HEK293 (cell line): ENCODE measurements around the gene P2RY2.

Experiments used
- CTCF ChIA-PET: fragments of 350-600 bp; formaldehyde crosslinking; extraction: SDS; loops from one replicate; lab custom pipeline; 2021; ENCODE audit warnings: antibody characterized with exemption; lab: Yijun Ruan, JAX
- POLR2A ChIA-PET: fragments of 300-600 bp; formaldehyde crosslinking; extraction: SDS; loops from one replicate; lab custom pipeline; 2020; ENCODE audit warnings: antibody characterized with exemption, inconsistent platforms; lab: Yijun Ruan, JAX
- H3K27ac ChIP-seq: fragments of 200-500 bp; sonication (Bioruptor generic); 2 replicates; pipeline ENCODE4 v1.5.1; 2014; ENCODE audit warnings: low read depth, low read length, control low read depth, inconsistent platforms; ENCODE audit errors: extremely low read depth
- H3K36me3 ChIP-seq, 2 experiments: fragments of 200-500 bp in 1 of 2; sonication (Bioruptor generic) in 1 of 2; 1 replicate in 1 of 2; 2 replicates in 1 of 2; pipeline ENCODE4 v1.5.1; 2014 to 2017; ENCODE audit warnings: inconsistent platforms in 2 of 2, low read length in 2 of 2; ENCODE audit not compliant: control insufficient read depth in 2 of 2, insufficient read depth in 1 of 2
- H3K4me1 ChIP-seq: fragments of 200-500 bp; sonication (Bioruptor generic); 2 replicates; pipeline ENCODE4 v1.5.1; 2014; ENCODE audit warnings: mild to moderate bottlenecking, low read length, inconsistent platforms; ENCODE audit not compliant: control insufficient read depth, insufficient read depth
- H3K4me3 ChIP-seq: 2 replicates; pipeline ENCODE4 v1.5.1; 2011; ENCODE audit warnings: low read depth, mild to moderate bottlenecking, control low read depth, low read length, moderate library complexity
- H3K9me3 ChIP-seq: fragments of 200-500 bp; sonication (Bioruptor generic); 2 replicates; pipeline ENCODE4 v1.5.1; 2014; ENCODE audit warnings: low read depth, low read length, inconsistent platforms; ENCODE audit not compliant: control insufficient read depth, insufficient read depth
- KLF10 ChIP-seq: fragments of 450-650 bp; IDR thresholded peaks from 2 replicates; pipeline ENCODE4 v1.5.1; 2018; ENCODE audit warnings: missing biosample characterization, mild to moderate bottlenecking, missing genetic modification characterization
- ZNF114 ChIP-seq: fragments of 450-650 bp; formaldehyde crosslinking; IDR thresholded peaks from 2 replicates; pipeline ENCODE4 v1.5.0; 2017; ENCODE audit warnings: missing biosample characterization, missing genetic modification characterization
- ZNF146 ChIP-seq: fragments of 450-650 bp; formaldehyde crosslinking; IDR thresholded peaks from 2 replicates; pipeline ENCODE4 v1.5.1; 2016; ENCODE audit warnings: missing biosample characterization, missing genetic modification characterization
- ZNF169 ChIP-seq: fragments of 450-650 bp; formaldehyde crosslinking; IDR thresholded peaks from 2 replicates; pipeline ENCODE4 v1.5.1; 2016; ENCODE audit warnings: missing biosample characterization, missing genetic modification characterization
- ZNF19 ChIP-seq: fragments of 450-650 bp; formaldehyde crosslinking; IDR thresholded peaks from 2 replicates; pipeline ENCODE4; 2016; ENCODE audit warnings: missing biosample characterization, missing genetic modification characterization, low read depth
- ZNF211 ChIP-seq: fragments of 450-650 bp; formaldehyde crosslinking; IDR thresholded peaks from 2 replicates; pipeline ENCODE4 v1.5.1; 2016; ENCODE audit warnings: low read depth, missing biosample characterization, missing genetic modification characterization
- ZNF423 ChIP-seq: fragments of 450-650 bp; formaldehyde crosslinking; IDR thresholded peaks from 2 replicates; pipeline ENCODE4 v1.5.1; 2016; ENCODE audit warnings: missing biosample characterization, missing genetic modification characterization
- ZNF701 ChIP-seq: fragments of 450-650 bp; formaldehyde crosslinking; IDR thresholded peaks from 2 replicates; pipeline ENCODE4 v1.5.1; 2016; ENCODE audit warnings: missing biosample characterization, missing genetic modification characterization
- TF ChIP-seq, protein P1 (sequence below): fragments of 450-650 bp; IDR thresholded peaks from 2 replicates; pipeline ENCODE4 v1.5.1; 2018; ENCODE audit warnings: missing biosample characterization, missing genetic modification characterization
- TF ChIP-seq, protein P2 (sequence below): fragments of 450-650 bp; formaldehyde crosslinking; IDR thresholded peaks from 2 replicates; pipeline ENCODE4 v1.5.1; 2016; ENCODE audit warnings: missing biosample characterization, missing genetic modification characterization
- TF ChIP-seq, protein P3 (sequence below): fragments of 450-650 bp; formaldehyde crosslinking; IDR thresholded peaks from 2 replicates; pipeline ENCODE4; 2016; ENCODE audit warnings: missing biosample characterization, missing genetic modification characterization
- TF ChIP-seq, protein P4 (sequence below): fragments of 450-650 bp; formaldehyde crosslinking; IDR thresholded peaks from 2 replicates; pipeline ENCODE4 v1.5.1; 2016; ENCODE audit warnings: missing biosample characterization, missing genetic modification characterization
- TF ChIP-seq, protein P5 (sequence below): fragments of 450-650 bp; formaldehyde crosslinking; IDR thresholded peaks from 2 replicates; pipeline ENCODE4 v1.5.1; 2016; ENCODE audit warnings: missing biosample characterization, missing genetic modification characterization
- TF ChIP-seq, protein P6 (sequence below): fragments of 450-650 bp; formaldehyde crosslinking; conservative IDR thresholded peaks from 2 replicates; pipeline ENCODE4 v1.5.1; 2016; ENCODE audit warnings: low read depth, missing biosample characterization, missing genetic modification characterization
- TF ChIP-seq, protein P7 (sequence below): fragments of 450-650 bp; formaldehyde crosslinking; IDR thresholded peaks from 2 replicates; pipeline ENCODE4 v1.5.1; 2016; ENCODE audit warnings: missing biosample characterization, missing genetic modification characterization

Gene P2RY2

DNA sequence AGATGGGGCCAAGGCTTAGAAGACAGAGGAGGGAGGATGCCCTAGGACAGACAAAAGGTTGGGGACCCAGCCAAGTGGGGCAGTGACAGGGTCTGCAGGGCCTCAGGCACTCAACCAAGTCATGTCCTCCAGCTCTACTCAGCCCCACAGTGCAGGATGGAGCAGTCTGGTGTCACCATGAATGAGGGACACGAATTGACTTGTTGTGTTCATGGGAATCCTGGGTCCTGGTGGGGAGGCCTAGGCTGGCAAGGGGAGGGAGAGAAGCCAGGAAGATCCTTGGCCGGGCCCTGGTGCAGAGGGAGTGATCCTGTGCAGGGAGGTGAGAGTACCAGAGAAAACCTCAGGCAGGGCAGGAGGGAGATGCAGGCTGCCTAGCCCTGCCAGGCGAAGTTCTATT is 66.0 kb downstream of the P2RY2 start:
- Histone ChIP-seq H3K27ac (no peak overlapping the region), H3K4me3 (no peak overlapping the region), H3K9me3 (no peaks in the 10 kb centered on the region), H3K36me3 (no peaks in the 10 kb centered on the region), H3K4me1 (no peaks in the 10 kb centered on the region)
- POLR2A ChIA-PET, result no interaction called here
- no peak for TF ChIP-seq ZNF19
- TF ChIP-seq, protein P1, sequence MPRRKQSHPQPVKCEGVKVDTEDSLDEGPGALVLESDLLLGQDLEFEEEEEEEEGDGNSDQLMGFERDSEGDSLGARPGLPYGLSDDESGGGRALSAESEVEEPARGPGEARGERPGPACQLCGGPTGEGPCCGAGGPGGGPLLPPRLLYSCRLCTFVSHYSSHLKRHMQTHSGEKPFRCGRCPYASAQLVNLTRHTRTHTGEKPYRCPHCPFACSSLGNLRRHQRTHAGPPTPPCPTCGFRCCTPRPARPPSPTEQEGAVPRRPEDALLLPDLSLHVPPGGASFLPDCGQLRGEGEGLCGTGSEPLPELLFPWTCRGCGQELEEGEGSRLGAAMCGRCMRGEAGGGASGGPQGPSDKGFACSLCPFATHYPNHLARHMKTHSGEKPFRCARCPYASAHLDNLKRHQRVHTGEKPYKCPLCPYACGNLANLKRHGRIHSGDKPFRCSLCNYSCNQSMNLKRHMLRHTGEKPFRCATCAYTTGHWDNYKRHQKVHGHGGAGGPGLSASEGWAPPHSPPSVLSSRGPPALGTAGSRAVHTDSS (tag by site-specific recombination), result no peak
- TF ChIP-seq ZNF169 (tag by site-specific recombination), result no peak
- TF ChIP-seq ZNF211 (tag by site-specific recombination), result no peak
- TF ChIP-seq, protein P2, sequence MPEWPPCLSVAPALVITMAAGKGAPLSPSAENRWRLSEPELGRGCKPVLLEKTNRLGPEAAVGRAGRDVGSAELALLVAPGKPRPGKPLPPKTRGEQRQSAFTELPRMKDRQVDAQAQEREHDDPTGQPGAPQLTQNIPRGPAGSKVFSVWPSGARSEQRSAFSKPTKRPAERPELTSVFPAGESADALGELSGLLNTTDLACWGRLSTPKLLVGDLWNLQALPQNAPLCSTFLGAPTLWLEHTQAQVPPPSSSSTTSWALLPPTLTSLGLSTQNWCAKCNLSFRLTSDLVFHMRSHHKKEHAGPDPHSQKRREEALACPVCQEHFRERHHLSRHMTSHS (tag by site-specific recombination), result no peak
- no peak for TF ChIP-seq ZNF423 (tag by site-specific recombination)
- no peak for TF ChIP-seq ZNF114
- TF ChIP-seq, protein P3, sequence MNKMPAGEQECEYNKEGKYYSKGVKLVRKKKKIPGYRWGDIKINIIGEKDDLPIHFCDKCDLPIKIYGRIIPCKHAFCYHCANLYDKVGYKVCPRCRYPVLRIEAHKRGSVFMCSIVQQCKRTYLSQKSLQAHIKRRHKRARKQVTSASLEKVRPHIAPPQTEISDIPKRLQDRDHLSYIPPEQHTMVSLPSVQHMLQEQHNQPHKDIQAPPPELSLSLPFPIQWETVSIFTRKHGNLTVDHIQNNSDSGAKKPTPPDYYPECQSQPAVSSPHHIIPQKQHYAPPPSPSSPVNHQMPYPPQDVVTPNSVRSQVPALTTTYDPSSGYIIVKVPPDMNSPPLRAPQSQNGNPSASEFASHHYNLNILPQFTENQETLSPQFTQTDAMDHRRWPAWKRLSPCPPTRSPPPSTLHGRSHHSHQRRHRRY (tag by site-specific recombination), result no peak
- TF ChIP-seq, protein P4, sequence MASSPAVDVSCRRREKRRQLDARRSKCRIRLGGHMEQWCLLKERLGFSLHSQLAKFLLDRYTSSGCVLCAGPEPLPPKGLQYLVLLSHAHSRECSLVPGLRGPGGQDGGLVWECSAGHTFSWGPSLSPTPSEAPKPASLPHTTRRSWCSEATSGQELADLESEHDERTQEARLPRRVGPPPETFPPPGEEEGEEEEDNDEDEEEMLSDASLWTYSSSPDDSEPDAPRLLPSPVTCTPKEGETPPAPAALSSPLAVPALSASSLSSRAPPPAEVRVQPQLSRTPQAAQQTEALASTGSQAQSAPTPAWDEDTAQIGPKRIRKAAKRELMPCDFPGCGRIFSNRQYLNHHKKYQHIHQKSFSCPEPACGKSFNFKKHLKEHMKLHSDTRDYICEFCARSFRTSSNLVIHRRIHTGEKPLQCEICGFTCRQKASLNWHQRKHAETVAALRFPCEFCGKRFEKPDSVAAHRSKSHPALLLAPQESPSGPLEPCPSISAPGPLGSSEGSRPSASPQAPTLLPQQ (tag by site-specific recombination), result no peak
- TF ChIP-seq, protein P5, sequence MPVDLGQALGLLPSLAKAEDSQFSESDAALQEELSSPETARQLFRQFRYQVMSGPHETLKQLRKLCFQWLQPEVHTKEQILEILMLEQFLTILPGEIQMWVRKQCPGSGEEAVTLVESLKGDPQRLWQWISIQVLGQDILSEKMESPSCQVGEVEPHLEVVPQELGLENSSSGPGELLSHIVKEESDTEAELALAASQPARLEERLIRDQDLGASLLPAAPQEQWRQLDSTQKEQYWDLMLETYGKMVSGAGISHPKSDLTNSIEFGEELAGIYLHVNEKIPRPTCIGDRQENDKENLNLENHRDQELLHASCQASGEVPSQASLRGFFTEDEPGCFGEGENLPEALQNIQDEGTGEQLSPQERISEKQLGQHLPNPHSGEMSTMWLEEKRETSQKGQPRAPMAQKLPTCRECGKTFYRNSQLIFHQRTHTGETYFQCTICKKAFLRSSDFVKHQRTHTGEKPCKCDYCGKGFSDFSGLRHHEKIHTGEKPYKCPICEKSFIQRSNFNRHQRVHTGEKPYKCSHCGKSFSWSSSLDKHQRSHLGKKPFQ (tag by site-specific recombination), result no peak
- TF ChIP-seq, protein P6, sequence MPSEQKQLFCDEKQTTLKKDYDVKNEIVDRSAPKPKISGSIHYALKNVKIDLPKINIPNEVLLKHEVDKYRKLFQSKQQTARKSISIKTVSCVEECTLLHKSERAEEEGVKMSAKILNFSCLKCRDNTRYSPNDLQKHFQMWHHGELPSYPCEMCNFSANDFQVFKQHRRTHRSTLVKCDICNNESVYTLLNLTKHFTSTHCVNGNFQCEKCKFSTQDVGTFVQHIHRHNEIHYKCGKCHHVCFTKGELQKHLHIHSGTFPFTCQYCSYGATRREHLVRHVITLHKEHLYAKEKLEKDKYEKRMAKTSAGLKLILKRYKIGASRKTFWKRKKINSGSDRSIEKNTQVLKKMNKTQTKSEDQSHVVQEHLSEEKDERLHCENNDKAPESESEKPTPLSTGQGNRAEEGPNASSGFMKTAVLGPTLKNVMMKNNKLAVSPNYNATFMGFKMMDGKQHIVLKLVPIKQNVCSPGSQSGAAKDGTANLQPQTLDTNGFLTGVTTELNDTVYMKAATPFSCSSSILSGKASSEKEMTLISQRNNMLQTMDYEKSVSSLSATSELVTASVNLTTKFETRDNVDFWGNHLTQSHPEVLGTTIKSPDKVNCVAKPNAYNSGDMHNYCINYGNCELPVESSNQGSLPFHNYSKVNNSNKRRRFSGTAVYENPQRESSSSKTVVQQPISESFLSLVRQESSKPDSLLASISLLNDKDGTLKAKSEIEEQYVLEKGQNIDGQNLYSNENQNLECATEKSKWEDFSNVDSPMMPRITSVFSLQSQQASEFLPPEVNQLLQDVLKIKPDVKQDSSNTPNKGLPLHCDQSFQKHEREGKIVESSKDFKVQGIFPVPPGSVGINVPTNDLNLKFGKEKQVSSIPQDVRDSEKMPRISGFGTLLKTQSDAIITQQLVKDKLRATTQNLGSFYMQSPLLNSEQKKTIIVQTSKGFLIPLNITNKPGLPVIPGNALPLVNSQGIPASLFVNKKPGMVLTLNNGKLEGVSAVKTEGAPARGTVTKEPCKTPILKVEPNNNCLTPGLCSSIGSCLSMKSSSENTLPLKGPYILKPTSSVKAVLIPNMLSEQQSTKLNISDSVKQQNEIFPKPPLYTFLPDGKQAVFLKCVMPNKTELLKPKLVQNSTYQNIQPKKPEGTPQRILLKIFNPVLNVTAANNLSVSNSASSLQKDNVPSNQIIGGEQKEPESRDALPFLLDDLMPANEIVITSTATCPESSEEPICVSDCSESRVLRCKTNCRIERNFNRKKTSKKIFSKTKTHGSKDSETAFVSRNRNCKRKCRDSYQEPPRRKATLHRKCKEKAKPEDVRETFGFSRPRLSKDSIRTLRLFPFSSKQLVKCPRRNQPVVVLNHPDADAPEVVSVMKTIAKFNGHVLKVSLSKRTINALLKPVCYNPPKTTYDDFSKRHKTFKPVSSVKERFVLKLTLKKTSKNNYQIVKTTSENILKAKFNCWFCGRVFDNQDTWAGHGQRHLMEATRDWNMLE, result no peak
- TF ChIP-seq, protein P7, sequence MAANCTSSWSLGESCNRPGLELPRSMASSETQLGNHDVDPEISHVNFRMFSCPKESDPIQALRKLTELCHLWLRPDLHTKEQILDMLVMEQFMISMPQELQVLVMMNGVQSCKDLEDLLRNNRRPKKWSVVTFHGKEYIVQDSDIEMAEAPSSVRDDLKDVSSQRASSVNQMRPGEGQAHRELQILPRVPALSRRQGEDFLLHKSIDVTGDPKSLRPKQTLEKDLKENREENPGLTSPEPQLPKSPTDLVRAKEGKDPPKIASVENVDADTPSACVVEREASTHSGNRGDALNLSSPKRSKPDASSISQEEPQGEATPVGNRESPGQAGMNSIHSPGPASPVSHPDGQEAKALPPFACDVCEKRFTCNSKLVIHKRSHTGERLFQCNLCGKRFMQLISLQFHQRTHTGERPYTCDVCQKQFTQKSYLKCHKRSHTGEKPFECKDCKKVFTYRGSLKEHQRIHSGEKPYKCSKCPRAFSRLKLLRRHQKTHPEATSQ (tag by site-specific recombination), result no peak
- TF ChIP-seq KLF10, result no peak
- TF ChIP-seq ZNF146 (tag by site-specific recombination), result no peak
- TF ChIP-seq ZNF701 (tag by site-specific recombination), result no peak
- CTCF ChIA-PET, result interaction anchor here (1.6 to 2.1 kb wide), 2 partner anchors 11 to 41 kb away, joined by 6 to 9 read pairs; no protein-coding TSS in a partner anchor
